Stimulated activated naive B cell treated with anti-CD40 and anti-IgM and Interleukin-4, amounts not matched to agents 10 μg/mL and 1 μg/mL and 100 μg/mL, for 72 hours (primary cell): ENCODE results near the gene RPLP1.

Experiments
- ATAC-seq, 2 donors: fragments of 150-1000 bp; cut with Tn5 transposase; replicated peaks; 2 replicates each; pipeline ENCODE4 v1.10.0; 2021; ENCODE audit warnings: moderate library complexity in 1 of 2
- DNase-seq: peaks from one replicate; pipeline ENCODE4 v3.0.0; 2021
- H3K27ac Mint-ChIP-seq: one replicate; pipeline ENCODE4 v1.8.0; 2022; ENCODE audit warnings: mild to moderate bottlenecking, mixed read lengths
- H3K27me3 Mint-ChIP-seq, 2 donors: one replicate each; pipeline ENCODE4 v1.8.0; 2022; ENCODE audit warnings: mixed read lengths in 2 of 2
- H3K36me3 Mint-ChIP-seq, 2 donors: one replicate each; pipeline ENCODE4 v1.8.0; 2022; ENCODE audit warnings: mixed read lengths in 2 of 2, mild to moderate bottlenecking in 1 of 2
- H3K4me1 Mint-ChIP-seq, 2 donors: one replicate each; pipeline ENCODE4 v1.8.0; 2022; ENCODE audit warnings: mixed read lengths in 2 of 2, mild to moderate bottlenecking in 1 of 2
- H3K4me3 Mint-ChIP-seq, 2 donors: one replicate each; pipeline ENCODE4 v1.8.0; 2022; ENCODE audit warnings: mild to moderate bottlenecking in 2 of 2, mixed read lengths in 2 of 2, moderate library complexity in 1 of 2
- H3K9me3 Mint-ChIP-seq, 2 donors: one replicate each; pipeline ENCODE4 v1.8.0; 2022; ENCODE audit warnings: mixed read lengths in 2 of 2, mild to moderate bottlenecking in 1 of 2

Gene RPLP1

DNA sequence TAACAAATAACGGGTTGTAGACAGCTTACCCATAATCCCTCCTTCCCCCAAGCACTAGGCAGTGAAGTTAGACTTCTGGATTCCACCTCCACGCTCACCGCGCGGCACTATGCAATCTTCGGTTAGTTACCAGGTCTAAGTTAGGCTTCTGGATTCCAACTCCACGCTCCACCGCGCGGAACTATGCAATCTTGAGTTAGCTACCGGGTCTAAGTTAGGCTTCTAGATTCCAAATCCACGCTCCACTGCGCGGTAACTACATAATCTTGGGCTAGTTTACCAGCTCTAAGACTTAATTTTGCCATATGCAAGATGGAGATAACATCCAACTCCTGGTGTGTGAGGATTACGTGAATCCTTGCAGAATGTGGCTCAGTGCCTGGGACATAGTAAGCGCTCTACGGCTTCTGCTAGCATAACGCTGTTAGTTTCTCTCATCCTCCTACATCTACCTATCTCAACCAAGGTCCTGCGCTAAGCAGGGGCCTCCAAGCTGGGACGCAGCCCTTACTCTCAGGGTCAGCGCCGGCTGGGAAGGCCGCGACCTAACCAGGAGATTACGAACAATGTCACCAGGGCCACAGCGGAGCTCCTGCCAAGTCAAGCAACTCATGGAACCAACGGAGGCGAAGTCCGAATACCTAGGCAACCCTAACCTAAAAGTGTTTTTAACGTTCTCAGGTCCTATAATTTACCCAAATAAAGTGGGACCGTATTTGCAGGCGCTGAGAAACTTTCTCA, 497 bp upstream of the RPLP1 start:
- no peaks in the 10 kb centered on the region for H3K27me3 Mint-ChIP-seq

DNA sequence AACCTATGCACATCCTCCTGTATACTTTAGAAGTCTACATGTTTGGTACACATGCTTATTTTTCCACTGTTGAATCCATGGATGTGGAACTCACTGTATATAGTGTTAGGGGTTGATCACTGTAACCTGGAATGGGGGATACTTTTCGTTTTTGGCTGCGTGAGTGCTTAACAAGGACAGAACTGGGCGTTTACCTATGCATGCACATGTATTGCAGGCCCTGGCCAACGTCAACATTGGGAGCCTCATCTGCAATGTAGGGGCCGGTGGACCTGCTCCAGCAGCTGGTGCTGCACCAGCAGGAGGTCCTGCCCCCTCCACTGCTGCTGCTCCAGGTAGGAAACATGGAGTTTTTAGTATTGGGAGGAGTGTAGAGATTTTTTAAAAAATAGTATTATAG, 2.3 kb downstream of the RPLP1 start:
- H3K4me3 Mint-ChIP-seq, result peak overlapping the region; percentile 97 to 100
- peak overlapping the region; percentile 20 for H3K27ac Mint-ChIP-seq
- DNase-seq (no peak), ATAC-seq (no peak)
- H3K4me1 Mint-ChIP-seq, result peaks cover 19 to 28% of the 10 kb centered on the region in 2 donors
- no peaks in the 10 kb centered on the region for H3K27me3 Mint-ChIP-seq
- H3K36me3 Mint-ChIP-seq, result peaks cover 36 to 51% of the 10 kb centered on the region in 2 donors
- H3K9me3 Mint-ChIP-seq, result no peaks in the 10 kb centered on the region

More for the DNA sequence above, 497 bp upstream of the RPLP1 start:
- ATAC-seq (peak; percentile 49 to 58), DNase-seq (no peak)
- H3K4me3 Mint-ChIP-seq, result peak overlapping the region; percentile 97 to 100
- no peaks in the 10 kb centered on the region for H3K9me3 Mint-ChIP-seq
- peaks cover 19 to 28% of the 10 kb centered on the region in 2 donors for H3K4me1 Mint-ChIP-seq
- H3K36me3 Mint-ChIP-seq, result peaks cover 25 to 36% of the 10 kb centered on the region in 2 donors
- H3K27ac Mint-ChIP-seq, result peak overlapping the region; percentile 99

DNA sequence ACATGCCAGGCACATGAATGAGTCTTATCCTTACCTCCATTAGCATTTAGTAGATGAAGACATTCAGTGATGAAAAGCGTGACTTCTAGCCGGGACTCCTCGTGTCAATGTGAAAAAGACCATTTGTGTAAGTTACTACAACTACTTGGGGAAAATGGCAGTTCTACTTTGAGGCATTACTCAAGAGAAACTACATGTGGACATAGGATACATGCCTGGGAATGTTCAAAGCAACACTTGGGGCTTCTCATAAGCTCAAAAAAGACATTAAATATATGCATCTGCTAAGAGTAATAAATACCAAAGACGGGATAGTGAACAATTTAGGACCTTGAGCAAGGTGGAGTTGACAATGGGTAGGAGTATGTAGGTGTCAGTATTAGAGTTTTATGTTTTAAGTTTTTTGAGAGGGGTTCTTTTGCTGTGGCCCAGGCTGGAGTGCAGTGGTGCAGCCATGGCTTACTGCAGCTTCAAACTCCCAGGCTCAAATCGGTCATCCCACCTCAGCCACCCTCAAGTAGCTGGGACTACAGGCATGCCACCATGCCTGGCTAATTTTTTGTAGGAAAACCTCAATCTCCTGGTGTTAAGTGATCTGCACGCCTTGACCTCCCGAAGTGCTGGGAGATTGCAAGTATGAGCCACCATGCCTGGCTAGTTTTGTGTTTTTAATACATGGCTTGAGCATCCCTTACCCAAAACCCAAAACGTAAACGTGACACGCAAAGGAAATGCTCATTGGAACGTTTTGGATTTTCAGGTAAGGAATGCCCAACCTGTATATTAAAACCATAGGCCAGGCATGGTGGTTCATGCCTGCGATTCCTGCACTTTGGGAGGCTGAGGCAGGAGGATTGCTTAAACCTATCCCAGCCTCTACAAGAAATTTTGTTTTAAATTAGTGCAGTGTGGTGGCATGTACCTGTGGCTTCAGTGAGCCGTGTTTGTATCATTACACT, 3.9 kb downstream of the RPLP1 start:
- peak overlapping the region; percentile 79 for H3K27ac Mint-ChIP-seq
- peak overlapping the region; percentile 1 to 31 for H3K4me3 Mint-ChIP-seq
- peaks cover 19 to 28% of the 10 kb centered on the region in 2 donors for H3K4me1 Mint-ChIP-seq

DNA sequence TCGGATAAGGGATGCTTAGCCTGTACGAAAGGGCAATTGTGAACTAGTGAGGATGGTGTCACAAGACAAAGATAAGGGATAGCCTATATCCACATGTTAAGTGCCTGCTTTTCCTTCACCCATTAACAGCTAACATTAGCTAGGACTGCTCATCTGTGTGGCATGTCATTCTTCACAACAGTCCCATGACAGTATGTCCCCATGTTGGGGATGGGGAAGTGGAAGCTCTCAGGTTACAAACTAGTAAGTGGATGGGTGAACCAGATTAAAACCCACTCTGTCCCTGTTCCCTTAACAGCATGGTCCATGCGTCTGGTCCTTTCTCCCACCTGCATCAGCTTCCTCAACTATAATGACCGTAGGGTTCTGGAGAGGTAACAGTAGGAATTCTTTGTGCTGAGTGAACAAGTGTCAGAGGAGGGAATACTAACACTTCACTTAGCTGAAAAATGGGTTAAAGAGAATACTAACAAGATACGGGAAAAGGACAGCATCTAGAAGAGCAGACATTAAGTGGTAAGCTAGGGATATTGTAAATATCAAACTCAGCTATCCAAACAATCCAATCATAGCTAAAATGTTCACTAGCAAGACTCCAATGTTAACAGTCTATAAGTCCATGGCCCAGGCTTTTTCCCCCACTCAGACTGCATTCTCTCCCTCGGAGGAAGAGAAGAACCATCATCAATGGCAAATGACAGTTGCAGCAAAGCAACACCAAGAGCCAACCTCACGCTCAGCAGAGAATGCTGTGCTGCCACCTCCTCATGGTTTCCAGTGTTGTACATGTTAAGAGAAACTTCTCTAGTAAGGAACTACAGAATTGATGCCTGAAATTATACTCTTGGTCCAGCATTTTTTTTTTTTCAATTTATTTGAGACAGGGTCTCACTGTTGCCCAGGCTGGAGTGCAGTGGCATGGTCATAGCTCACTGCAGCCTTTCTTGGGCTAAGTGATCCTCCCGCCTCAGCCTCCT, 5.0 kb downstream of the RPLP1 start:
- Mint-ChIP-seq H3K27ac (peak overlapping the region; percentile 45), H3K9me3 (no peaks in the 10 kb centered on the region), H3K4me3 (no peak overlapping the region), H3K27me3 (no peaks in the 10 kb centered on the region), H3K36me3 (peaks cover 37 to 55% of the 10 kb centered on the region in 2 donors), H3K4me1 (peaks cover 19 to 28% of the 10 kb centered on the region in 2 donors)
- no peak for DNase-seq
- no peak for ATAC-seq

More for the DNA sequence above, 3.9 kb downstream of the RPLP1 start:
- Mint-ChIP-seq H3K36me3 (peaks cover 36 to 51% of the 10 kb centered on the region in 2 donors), H3K9me3 (no peaks in the 10 kb centered on the region), H3K27me3 (no peaks in the 10 kb centered on the region)
- ATAC-seq (no peak), DNase-seq (no peak)

DNA sequence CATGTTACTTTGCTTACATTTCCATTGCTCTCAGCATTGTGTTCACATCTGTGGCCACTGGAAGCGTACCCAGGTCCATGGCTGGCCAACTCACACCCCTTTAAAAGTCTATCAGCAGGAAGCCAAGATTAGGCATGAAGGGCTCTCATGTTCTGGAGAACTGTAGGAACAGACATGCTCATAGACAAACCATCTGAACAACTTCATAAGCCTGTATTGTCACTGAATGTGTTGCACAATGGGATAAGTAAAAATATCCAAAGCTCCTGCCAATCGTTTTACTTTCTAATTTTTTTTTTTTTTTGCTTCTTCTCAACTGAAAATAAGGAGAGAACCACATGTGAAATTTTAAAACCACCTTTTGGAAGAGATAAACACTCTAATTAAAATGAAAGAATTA, 6.4 kb downstream of the RPLP1 start:
- no peak for DNase-seq
- Mint-ChIP-seq H3K9me3 (no peaks in the 10 kb centered on the region), H3K4me1 (peaks cover 14 to 30% of the 10 kb centered on the region in 2 donors), H3K36me3 (peaks cover 26 to 44% of the 10 kb centered on the region in 2 donors), H3K4me3 (no peak overlapping the region), H3K27ac (peak overlapping the region; percentile 20), H3K27me3 (no peaks in the 10 kb centered on the region)
- no peak for ATAC-seq

DNA sequence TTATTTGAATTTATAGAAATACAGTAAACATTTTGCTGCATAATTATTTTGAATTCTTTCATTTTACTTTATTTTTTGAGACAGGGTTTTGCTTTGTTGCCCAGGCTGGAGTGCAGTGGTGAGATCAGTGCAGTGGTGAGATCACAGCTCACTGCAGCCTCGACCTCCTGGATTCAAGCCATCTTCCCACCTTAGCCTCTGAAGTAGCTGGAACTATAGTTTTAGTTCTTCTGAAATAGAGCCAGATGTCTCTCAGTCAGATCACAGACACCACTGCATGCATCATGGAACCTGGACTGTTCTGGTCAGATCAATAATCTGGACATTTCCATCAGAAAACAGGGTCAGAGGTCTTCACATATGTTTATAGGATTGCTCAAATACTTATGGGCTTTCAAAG, 7.9 kb downstream of the RPLP1 start:
- Mint-ChIP-seq H3K4me3 (no peak overlapping the region), H3K9me3 (no peaks in the 10 kb centered on the region), H3K27me3 (no peaks in the 10 kb centered on the region), H3K27ac (no peak overlapping the region), H3K36me3 (peaks cover 17 to 30% of the 10 kb centered on the region in 2 donors), H3K4me1 (peaks cover 9 to 18% of the 10 kb centered on the region in 2 donors)
- DNase-seq (no peak), ATAC-seq (no peak)

DNA sequence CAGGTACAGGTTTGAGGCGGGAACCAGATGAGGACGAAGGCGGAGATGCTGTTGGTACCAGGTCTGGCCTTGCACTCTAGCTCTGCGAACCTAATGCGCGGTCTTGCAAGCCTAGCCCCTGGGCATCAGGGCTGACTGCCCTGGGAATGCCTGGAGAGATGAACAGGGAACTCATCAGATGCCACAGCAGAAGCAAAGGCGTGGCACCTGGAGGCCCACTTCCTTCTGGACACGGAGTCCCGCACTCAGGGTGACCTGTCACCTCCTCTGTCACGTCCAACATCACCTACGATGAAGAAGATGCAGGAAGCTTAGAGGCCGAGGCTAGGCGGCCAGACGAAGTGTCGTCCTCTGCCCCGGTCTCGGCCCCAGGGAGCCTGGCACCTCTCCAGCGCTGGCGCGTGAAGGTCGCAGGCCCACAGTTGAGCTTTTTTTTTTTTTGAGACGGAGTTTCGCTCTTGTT, 9.4 kb downstream of the RPLP1 start:
- Mint-ChIP-seq H3K36me3 (peaks cover 12 to 18% of the 10 kb centered on the region in 2 donors), H3K4me1 (peaks cover 5 to 11% of the 10 kb centered on the region in 2 donors), H3K27ac (peak overlapping the region; percentile 75), H3K4me3 (peak overlapping the region; percentile 90 to 93), H3K27me3 (no peaks in the 10 kb centered on the region), H3K9me3 (no peaks in the 10 kb centered on the region)
- peak; percentile 1 to 4 for ATAC-seq
- DNase-seq, result no peak

DNA sequence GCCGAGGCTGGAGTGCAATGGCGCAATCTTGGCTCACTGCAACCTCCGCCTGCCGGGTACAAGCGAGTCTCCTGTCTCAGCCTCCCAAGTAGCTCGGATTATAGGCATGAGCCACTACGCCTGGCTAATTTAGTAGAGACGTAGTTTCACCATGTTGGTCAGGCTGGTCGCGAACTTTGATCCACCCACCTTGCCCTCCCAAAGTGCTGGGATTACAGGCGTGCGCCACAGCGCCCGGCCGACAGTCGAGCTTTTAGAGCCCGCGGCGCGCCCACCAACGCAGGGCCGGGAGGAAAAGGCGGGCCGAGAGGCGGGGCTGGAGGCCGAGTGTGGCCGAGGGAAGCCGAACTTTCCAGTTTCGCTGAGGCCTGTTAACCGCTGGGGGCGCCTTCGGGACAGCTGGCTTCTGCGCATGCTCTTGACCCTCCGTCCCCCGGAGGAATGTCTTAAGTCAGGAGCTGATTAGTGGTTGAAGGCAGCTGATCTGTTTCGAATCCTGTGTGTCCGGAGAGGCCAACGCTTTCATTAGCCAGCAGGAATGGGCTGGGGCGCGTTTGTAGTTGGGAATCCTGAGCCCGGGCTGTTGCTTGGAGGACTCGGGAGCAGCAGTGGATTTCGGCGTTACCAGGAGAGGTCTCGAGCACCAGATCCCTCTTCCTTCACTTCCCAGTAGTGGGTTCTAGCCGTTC, 10.0 kb downstream of the RPLP1 start:
- ATAC-seq (peak; percentile 94 to 97), DNase-seq (peak; percentile 91)
- peak overlapping the region; percentile 94 for H3K27ac Mint-ChIP-seq
- H3K36me3 Mint-ChIP-seq, result peaks cover 8 to 14% of the 10 kb centered on the region in 2 donors
- peak overlapping the region; percentile 90 to 93 for H3K4me3 Mint-ChIP-seq
- H3K9me3 Mint-ChIP-seq, result no peaks in the 10 kb centered on the region
- H3K27me3 Mint-ChIP-seq, result no peaks in the 10 kb centered on the region
- H3K4me1 Mint-ChIP-seq, result peaks cover 5 to 11% of the 10 kb centered on the region in 2 donors

DNA sequence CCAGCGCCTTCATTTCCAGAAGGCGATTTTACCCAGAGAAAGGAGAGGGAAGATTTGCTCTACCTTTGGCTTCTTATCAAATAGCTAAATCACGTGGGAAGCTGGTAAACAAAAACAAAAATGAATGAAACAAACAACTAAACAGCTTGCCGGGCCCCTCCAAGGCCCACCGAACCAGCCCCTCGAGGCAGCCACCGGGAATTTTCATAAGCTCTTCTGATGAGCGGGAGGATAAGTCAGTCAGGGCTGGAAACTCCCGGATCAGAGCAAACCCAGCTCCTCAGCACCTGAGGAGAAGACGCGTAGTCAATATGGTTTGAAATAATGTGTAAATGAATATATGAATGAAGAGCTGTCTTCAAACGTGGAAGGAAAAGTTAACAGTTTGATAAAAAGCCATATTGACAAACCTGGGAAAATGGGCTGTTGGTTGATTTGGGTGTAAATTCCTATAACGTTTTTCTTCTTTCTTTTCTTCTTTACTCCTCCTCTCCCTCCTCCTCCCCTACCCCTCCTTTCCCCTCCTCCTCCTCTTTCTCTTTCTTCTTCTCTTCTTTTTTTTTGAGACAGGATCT, 10.7 kb downstream of the RPLP1 start:
- peak overlapping the region; percentile 94 for H3K27ac Mint-ChIP-seq
- H3K4me1 Mint-ChIP-seq, result peaks cover 5 to 11% of the 10 kb centered on the region in 2 donors
- H3K4me3 Mint-ChIP-seq, result peak overlapping the region; percentile 90 to 93
- no peaks in the 10 kb centered on the region for H3K9me3 Mint-ChIP-seq
- peaks cover 5 to 11% of the 10 kb centered on the region in 2 donors for H3K36me3 Mint-ChIP-seq
- DNase-seq (no peak), ATAC-seq (no peak)
- no peaks in the 10 kb centered on the region for H3K27me3 Mint-ChIP-seq

DNA sequence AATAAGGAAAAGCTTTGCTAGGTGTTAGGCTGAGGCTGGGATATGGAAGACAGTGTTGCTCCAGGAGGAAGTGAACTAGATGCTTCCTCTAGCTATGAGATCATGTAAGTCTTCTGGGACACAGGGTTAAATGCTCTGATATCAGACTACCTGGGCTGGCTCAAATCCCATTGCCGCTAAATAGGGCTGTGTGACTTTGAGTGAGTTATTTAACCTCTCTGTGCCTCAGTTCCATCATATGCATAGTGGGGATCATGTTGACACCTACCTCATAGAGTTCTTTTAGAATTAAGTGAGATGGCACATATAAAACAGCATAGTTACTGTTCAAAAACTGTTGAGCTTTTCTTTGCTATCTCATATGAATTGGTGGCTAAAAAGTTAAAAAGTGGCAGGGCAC, 12.6 kb downstream of the RPLP1 start:
- no peaks in the 10 kb centered on the region for H3K27me3 Mint-ChIP-seq
- H3K27ac Mint-ChIP-seq, result no peak overlapping the region
- no peak overlapping the region for H3K4me3 Mint-ChIP-seq
- no peak for DNase-seq
- peaks cover 1 to 3% of the 10 kb centered on the region in 2 donors for H3K36me3 Mint-ChIP-seq
- ATAC-seq, result no peak
- H3K4me1 Mint-ChIP-seq, result peaks cover 5 to 11% of the 10 kb centered on the region in 2 donors
- H3K9me3 Mint-ChIP-seq, result no peaks in the 10 kb centered on the region

DNA sequence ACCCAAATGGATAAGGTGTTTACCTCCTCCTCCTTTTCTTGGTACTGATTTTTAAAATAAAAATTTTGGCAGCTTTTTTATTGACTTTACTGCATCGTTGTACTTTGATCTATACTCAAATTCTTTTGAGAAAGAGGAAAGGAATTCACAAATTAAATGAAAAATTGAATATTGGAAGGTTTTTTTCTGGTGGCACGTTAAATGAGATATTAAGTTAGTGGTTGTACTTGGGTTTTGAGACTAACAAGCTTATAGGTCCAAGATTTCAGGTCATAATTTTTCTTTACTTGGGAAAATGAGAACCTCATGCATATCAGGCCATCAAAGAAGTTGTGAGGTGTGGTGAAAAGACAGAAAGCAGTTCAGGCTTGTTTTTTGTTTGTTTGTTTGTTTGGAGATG, 14.1 kb downstream of the RPLP1 start:
- H3K27ac Mint-ChIP-seq, result no peak overlapping the region
- peaks cover 1 to 3% of the 10 kb centered on the region in 2 donors for H3K36me3 Mint-ChIP-seq
- no peak for ATAC-seq
- H3K4me3 Mint-ChIP-seq, result no peak overlapping the region
- H3K4me1 Mint-ChIP-seq, result peaks cover 5 to 10% of the 10 kb centered on the region in 2 donors
- H3K9me3 Mint-ChIP-seq, result no peaks in the 10 kb centered on the region
- peaks cover 0 to 5% of the 10 kb centered on the region in 2 donors for H3K27me3 Mint-ChIP-seq
- DNase-seq, result no peak

DNA sequence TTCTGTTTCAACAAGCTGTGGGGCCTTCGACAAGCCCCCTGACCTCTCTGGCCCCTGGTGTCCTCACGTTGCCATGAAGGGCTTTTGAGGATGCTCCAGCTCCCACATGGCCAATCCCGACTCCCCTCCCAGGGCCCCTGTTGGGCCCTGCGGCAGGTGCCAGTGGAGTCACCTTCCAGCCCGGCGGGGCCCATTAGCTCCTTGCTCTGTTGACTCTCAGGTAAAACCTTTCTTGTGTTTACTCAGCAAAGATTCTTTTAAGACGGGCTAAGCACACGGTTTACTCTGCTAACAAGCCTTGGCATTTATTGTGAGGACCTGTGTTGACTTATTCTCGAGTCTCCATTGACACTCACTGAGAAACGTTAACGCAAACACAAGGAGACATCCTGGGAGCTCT, 15.0 kb downstream of the RPLP1 start:
- H3K9me3 Mint-ChIP-seq, result no peaks in the 10 kb centered on the region
- no peak for DNase-seq
- H3K36me3 Mint-ChIP-seq, result no peaks in the 10 kb centered on the region
- peaks cover 1 to 4% of the 10 kb centered on the region in 2 donors for H3K4me1 Mint-ChIP-seq
- no peak for ATAC-seq
- peaks cover 0 to 5% of the 10 kb centered on the region in 2 donors for H3K27me3 Mint-ChIP-seq
- no peak overlapping the region for H3K4me3 Mint-ChIP-seq
- no peak overlapping the region for H3K27ac Mint-ChIP-seq
